ENCODE measurements around the gene MYCBP2. TPM values are rescaled to one million over a fixed set of nuclear protein-coding genes. Genes with fewer than 3 reads are reported as not detected.
A peak's percentile ranks its signal among the peaks of the same experiment; 100 is the strongest.

Gene MYCBP2
- total and polyA plus RNA-seq, 9 donors: 37.3 to 58.4 (median 50.9) TPM

DNA sequence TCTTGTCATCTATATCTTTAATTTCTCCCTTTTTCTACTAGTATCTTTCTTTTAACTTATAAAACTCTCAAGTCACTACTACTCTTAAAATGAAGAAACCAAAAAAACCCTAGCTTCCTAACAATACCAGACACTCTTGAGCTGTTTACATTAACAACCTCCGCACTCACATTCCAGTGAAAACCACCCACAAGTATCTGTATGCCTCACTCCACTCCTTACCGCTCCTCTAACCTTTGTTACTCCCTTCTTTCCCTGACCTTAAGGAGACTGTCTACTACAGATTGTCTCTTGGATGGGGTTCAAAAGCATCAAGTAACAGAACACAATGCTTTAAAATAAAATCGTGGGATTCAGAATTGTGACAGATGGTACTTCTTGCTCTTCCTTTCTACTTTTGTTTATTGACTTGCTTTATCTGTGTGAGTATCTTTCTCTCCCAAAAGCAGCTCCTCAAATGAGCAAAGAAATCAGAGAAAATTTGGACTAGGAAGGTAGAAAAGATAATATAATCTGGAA is 189.9 kb downstream of the MYCBP2 start:
- WGBS (ENCODE audit: insufficient coverage): 40% methylated on average over 1 of the region's 3 CpGs
- Histone ChIP-seq H3K27me3 (ENCODE audit: control insufficient read depth, insufficient read depth, low read length) (no peaks in the 10 kb centered on the region), H3K4me1 (ENCODE audit: control insufficient read depth, insufficient read depth, low read length) (no peaks in the 10 kb centered on the region), H3K36me3 (ENCODE audit: control insufficient read depth, insufficient read depth, low read length) (no peaks in the 10 kb centered on the region), H3K4me3 (ENCODE audit: low read length) (no peak overlapping the region), H3K9me3 (replicated peaks; ENCODE audit: control insufficient read depth, low read depth, low read length) (no peaks in the 10 kb centered on the region), H3K27ac (ENCODE audit: low read length) (no peak overlapping the region)
- peak; percentile 8 for DNase-seq

DNA sequence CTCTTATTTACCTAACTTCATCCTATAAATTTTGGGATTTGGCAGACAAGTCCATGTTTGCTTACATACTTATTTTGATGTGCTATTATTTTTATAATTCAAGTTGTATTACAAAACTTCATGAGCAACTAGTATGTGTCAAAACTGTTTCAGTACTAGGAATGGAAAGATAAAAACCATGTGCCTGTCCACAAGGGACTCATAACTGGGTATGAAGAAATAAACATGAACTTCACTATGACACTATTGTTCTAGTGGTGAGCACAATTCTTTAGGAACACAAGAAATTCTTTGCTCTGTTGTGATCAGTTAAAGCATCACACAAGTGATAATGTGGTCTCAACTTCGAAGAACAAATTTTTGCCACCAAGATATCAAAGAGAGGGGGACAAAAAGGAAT is 202.5 kb downstream of the MYCBP2 start:
- Histone ChIP-seq H3K36me3 (ENCODE audit: control insufficient read depth, insufficient read depth, low read length) (peaks cover 4% of the 10 kb centered on the region), H3K4me1 (ENCODE audit: control insufficient read depth, insufficient read depth, low read length) (no peaks in the 10 kb centered on the region), H3K4me3 (ENCODE audit: low read length) (no peak overlapping the region), H3K27ac (ENCODE audit: low read length) (no peak overlapping the region), H3K9me3 (replicated peaks; ENCODE audit: control insufficient read depth, low read depth, low read length) (no peaks in the 10 kb centered on the region), H3K27me3 (ENCODE audit: control insufficient read depth, insufficient read depth, low read length) (no peaks in the 10 kb centered on the region)
- no CpG with 5 or more reads among the region's 1 CpG for WGBS (ENCODE audit: insufficient coverage)
- no peak for DNase-seq

DNA sequence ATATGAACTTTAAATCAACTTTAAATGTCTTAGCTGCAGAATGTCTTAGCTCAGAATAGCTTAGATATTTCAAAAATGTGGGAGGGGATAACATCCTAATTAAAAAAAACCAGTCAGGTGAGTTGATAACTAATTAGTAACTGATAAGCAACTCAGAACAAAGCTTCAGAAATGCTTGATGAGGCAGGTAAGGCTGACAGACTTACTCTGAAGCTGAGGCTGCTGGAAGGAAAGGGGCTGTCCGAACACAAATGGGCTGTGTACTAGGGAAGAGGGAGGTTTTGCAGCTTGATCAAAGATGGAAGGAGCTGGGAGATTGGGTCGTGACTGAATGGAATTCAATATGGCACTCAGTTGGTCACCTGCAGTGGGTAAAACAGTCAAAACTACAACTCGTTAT is 208.8 kb downstream of the MYCBP2 start:
- Histone ChIP-seq H3K4me3 (ENCODE audit: low read length) (no peak overlapping the region), H3K27me3 (ENCODE audit: control insufficient read depth, insufficient read depth, low read length) (no peaks in the 10 kb centered on the region), H3K9me3 (replicated peaks; ENCODE audit: control insufficient read depth, low read depth, low read length) (no peaks in the 10 kb centered on the region), H3K36me3 (ENCODE audit: control insufficient read depth, insufficient read depth, low read length) (peaks cover 2% of the 10 kb centered on the region), H3K27ac (ENCODE audit: low read length) (no peak overlapping the region), H3K4me1 (ENCODE audit: control insufficient read depth, insufficient read depth, low read length) (no peaks in the 10 kb centered on the region)
- no peak for DNase-seq
- 100% methylated on average over 1 of the region's 3 CpGs for WGBS (ENCODE audit: insufficient coverage)

DNA sequence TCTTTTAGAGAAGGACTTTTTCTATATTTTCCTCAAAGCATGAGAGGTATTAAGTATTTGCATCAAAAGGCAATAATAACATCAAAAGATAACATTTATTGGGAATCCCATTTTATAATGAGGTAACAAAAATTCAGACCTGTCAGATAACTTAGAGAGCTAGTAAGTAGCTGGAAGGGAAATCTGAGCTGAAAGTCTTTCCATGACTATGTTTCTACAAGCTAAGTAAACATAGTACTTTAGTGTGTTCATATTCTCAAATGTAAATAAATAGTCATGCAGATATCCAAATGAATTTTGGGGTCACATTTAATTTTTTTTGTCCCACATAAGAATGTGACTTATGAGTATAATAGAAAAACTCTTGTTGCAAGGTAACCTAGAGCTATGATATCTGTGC is 212.6 kb downstream of the MYCBP2 start:
- Histone ChIP-seq H3K36me3 (ENCODE audit: control insufficient read depth, insufficient read depth, low read length) (peaks cover 6% of the 10 kb centered on the region), H3K9me3 (replicated peaks; ENCODE audit: control insufficient read depth, low read depth, low read length) (peaks cover 4% of the 10 kb centered on the region), H3K4me3 (ENCODE audit: low read length) (no peak overlapping the region), H3K27ac (ENCODE audit: low read length) (no peak overlapping the region), H3K27me3 (ENCODE audit: control insufficient read depth, insufficient read depth, low read length) (no peaks in the 10 kb centered on the region), H3K4me1 (ENCODE audit: control insufficient read depth, insufficient read depth, low read length) (no peaks in the 10 kb centered on the region)
- DNase-seq: no peak

DNA sequence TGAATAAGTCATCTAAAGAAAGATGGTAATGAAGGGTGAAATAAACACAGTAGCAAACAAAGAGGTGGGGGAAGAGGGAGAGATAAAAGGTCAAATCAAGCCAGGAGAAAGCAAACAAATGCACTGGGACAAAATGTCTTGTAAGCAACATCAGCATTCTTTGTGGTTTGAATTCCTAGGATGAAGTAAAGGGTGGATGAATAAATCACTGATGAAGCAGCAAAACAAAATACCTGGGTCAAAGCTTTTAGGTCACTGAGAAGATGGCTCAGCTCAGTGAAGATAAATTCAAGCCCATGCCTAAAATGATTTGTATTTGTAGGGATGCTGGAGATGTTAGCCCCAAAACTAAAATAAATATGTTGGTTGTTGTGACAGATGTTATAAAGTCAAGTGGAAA is 213.4 kb downstream of the MYCBP2 start:
- Histone ChIP-seq H3K27ac (ENCODE audit: low read length) (no peak overlapping the region), H3K4me3 (ENCODE audit: low read length) (no peak overlapping the region), H3K36me3 (ENCODE audit: control insufficient read depth, insufficient read depth, low read length) (peaks cover 6% of the 10 kb centered on the region), H3K9me3 (replicated peaks; ENCODE audit: control insufficient read depth, low read depth, low read length) (peaks cover 4% of the 10 kb centered on the region), H3K4me1 (ENCODE audit: control insufficient read depth, insufficient read depth, low read length) (no peaks in the 10 kb centered on the region), H3K27me3 (ENCODE audit: control insufficient read depth, insufficient read depth, low read length) (no peaks in the 10 kb centered on the region)
- DNase-seq: no peak

DNA sequence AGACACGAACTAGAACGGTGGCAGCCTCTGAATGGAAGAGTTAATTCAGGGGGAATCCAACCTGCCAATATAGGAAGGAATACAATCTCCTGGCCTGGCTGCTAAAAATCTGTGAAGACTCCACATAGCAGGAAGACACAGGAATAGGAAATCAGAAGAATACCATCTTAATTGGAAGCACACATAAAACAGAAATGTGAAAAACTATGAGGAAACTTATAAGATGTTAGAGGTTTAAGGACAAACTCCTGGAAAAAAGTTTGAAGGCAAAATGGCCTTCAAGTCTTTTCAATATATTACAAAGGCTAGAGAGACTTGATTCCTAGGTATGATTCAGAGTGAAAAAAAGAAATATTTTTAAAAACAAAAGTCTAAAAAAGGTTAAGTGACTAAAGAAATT is 221.8 kb downstream of the MYCBP2 start:
- Histone ChIP-seq H3K36me3 (ENCODE audit: control insufficient read depth, insufficient read depth, low read length) (peaks cover 2% of the 10 kb centered on the region), H3K27me3 (ENCODE audit: control insufficient read depth, insufficient read depth, low read length) (no peaks in the 10 kb centered on the region), H3K27ac (ENCODE audit: low read length) (no peak overlapping the region), H3K4me3 (ENCODE audit: low read length) (no peak overlapping the region), H3K9me3 (replicated peaks; ENCODE audit: control insufficient read depth, low read depth, low read length) (no peaks in the 10 kb centered on the region), H3K4me1 (ENCODE audit: control insufficient read depth, insufficient read depth, low read length) (no peaks in the 10 kb centered on the region)
- no peak for DNase-seq
- 92% methylated on average over 2 of the region's 2 CpGs for WGBS (ENCODE audit: insufficient coverage)

DNA sequence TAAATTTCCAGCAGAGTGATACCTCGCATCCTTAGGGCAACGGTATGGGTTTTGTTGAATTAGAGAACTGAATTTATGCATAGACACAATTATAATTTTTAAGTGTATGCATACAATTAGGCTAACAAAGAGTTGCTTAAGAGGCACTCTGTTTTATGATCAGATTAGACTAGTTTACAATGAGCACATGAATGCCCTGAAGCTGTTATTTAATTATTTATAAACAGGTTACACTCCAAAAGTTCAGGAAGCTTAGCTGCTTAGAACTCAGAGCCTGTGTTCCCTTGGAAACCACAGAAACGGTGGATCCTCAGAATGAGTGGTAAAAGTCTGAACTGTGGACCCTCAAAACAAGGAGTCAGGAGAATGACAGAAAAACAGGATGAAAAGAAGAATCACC is 227.5 kb downstream of the MYCBP2 start:
- no peak overlapping the region for H3K4me3 ChIP-seq (ENCODE audit: low read length)
- H3K27me3 ChIP-seq (ENCODE audit: control insufficient read depth, insufficient read depth, low read length): no peaks in the 10 kb centered on the region
- no peaks in the 10 kb centered on the region for H3K9me3 ChIP-seq (replicated peaks; ENCODE audit: control insufficient read depth, low read depth, low read length)
- H3K4me1 ChIP-seq (ENCODE audit: control insufficient read depth, insufficient read depth, low read length): no peaks in the 10 kb centered on the region
- no peak overlapping the region for H3K27ac ChIP-seq (ENCODE audit: low read length)
- peaks cover 18% of the 10 kb centered on the region for H3K36me3 ChIP-seq (ENCODE audit: control insufficient read depth, insufficient read depth, low read length)
- no peak for DNase-seq
- WGBS (ENCODE audit: insufficient coverage): 83% methylated on average over 1 of the region's 3 CpGs

DNA sequence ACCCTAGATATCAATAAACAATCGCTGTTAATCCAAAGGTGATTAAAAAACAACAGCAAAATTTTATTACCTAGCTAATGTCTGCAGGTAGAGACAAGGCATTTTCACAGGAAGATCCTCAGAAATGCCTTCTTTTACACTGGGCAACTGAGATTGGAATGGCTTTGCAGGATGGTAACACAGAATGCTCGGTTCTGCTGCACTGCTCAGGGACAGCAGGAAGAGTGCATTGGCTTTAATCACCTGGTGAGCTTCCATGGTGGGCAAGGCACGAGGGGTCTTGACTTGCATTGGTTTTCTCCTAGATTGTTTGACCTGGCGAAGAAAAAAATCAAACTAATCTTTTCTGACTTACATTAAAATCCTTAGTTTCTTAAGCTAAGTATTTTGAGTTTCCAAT is 231.6 kb downstream of the MYCBP2 start:
- no peak overlapping the region for H3K27ac ChIP-seq (ENCODE audit: low read length)
- H3K4me3 ChIP-seq (ENCODE audit: low read length): no peak overlapping the region
- DNase-seq: no peak
- H3K27me3 ChIP-seq (ENCODE audit: control insufficient read depth, insufficient read depth, low read length): no peaks in the 10 kb centered on the region
- no peaks in the 10 kb centered on the region for H3K9me3 ChIP-seq (replicated peaks; ENCODE audit: control insufficient read depth, low read depth, low read length)
- no peaks in the 10 kb centered on the region for H3K4me1 ChIP-seq (ENCODE audit: control insufficient read depth, insufficient read depth, low read length)
- 50% methylated on average over 1 of the region's 4 CpGs for WGBS (ENCODE audit: insufficient coverage)
- H3K36me3 ChIP-seq (ENCODE audit: control insufficient read depth, insufficient read depth, low read length): peaks cover 21% of the 10 kb centered on the region

DNA sequence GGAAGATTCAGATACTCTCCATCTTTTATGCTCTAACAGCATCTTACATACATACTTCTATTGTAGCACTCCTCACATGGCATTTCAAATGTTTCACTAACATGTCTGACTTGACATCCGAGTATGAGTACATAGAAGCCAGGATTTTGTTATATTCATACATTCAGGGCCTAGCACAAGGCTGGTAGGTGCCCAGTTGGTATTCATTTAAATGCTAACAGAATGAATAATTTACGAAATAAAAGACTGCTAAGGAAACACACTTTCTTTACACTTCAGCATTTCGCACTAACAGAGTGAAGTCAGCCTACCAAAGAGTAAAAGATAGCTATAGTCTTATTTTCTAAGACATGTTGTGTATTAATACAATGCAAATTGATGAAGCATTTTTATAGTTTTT is 232.1 kb downstream of the MYCBP2 start:
- no peak overlapping the region for H3K4me3 ChIP-seq (ENCODE audit: low read length)
- no peaks in the 10 kb centered on the region for H3K4me1 ChIP-seq (ENCODE audit: control insufficient read depth, insufficient read depth, low read length)
- WGBS (ENCODE audit: insufficient coverage): no CpG with 5 or more reads among the region's 3 CpGs
- H3K36me3 ChIP-seq (ENCODE audit: control insufficient read depth, insufficient read depth, low read length): peaks cover 21% of the 10 kb centered on the region
- no peak overlapping the region for H3K27ac ChIP-seq (ENCODE audit: low read length)
- H3K27me3 ChIP-seq (ENCODE audit: control insufficient read depth, insufficient read depth, low read length): no peaks in the 10 kb centered on the region
- no peak for DNase-seq
- no peaks in the 10 kb centered on the region for H3K9me3 ChIP-seq (replicated peaks; ENCODE audit: control insufficient read depth, low read depth, low read length)

DNA sequence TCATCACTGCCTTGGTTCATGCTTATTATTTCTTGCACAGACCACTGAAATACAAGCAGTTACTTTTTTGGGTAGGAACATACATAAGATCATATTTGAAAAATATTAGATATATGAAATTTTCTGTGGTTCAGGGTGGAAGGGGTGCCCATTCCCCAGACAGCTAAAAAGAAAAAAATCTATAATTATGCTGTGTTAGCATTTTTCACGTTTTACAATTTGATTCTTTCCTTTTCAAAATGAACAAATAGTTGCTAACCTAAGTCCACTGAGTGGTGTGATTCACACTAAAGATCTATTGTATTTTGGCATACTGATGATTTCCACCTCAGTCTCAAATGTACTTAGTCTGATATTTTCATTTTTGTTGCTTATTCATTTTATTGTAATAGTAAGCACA is 233.2 kb downstream of the MYCBP2 start:
- H3K36me3 ChIP-seq (ENCODE audit: control insufficient read depth, insufficient read depth, low read length): peaks cover 20% of the 10 kb centered on the region
- WGBS (ENCODE audit: insufficient coverage): no CpG with 5 or more reads among the region's 1 CpG
- DNase-seq: no peak

DNA sequence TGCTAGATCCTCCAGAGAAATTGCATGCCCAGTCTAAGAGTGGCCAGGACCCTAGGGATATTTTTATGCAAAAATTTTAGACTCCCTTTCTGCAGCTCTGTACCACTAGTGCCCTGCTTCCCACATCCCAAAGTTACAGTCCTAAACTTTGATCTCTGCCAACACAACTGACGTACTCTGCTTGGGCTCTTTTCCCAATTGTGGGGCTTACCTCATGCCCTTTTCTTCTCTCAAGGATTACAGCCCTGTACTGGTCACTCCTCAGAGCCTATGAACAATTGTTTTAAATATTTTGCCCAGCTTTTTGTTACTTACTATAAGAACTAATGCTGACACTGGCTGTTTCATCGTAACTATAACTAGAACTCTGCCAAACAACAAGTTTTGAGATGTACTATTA is 242.1 kb downstream of the MYCBP2 start:
- Histone ChIP-seq H3K4me1 (ENCODE audit: control insufficient read depth, insufficient read depth, low read length) (no peaks in the 10 kb centered on the region), H3K36me3 (ENCODE audit: control insufficient read depth, insufficient read depth, low read length) (peaks cover 19% of the 10 kb centered on the region), H3K4me3 (ENCODE audit: low read length) (no peak overlapping the region), H3K9me3 (replicated peaks; ENCODE audit: control insufficient read depth, low read depth, low read length) (peaks cover 3% of the 10 kb centered on the region), H3K27ac (ENCODE audit: low read length) (no peak overlapping the region), H3K27me3 (ENCODE audit: control insufficient read depth, insufficient read depth, low read length) (no peaks in the 10 kb centered on the region)
- WGBS (ENCODE audit: insufficient coverage): 81% methylated on average over 1 of the region's 2 CpGs
- no peak for DNase-seq

More for the DNA sequence above, 233.2 kb downstream of the MYCBP2 start:
- H3K9me3 ChIP-seq (replicated peaks; ENCODE audit: control insufficient read depth, low read depth, low read length): no peaks in the 10 kb centered on the region
- H3K27me3 ChIP-seq (ENCODE audit: control insufficient read depth, insufficient read depth, low read length): no peaks in the 10 kb centered on the region
- H3K27ac ChIP-seq (ENCODE audit: low read length): no peak overlapping the region
- no peak overlapping the region for H3K4me3 ChIP-seq (ENCODE audit: low read length)
- H3K4me1 ChIP-seq (ENCODE audit: control insufficient read depth, insufficient read depth, low read length): no peaks in the 10 kb centered on the region

Data from muscle of leg (tissue), 11 donors.